GM12864 (cell line): Measurements from ENCODE around the gene CD70.
"Not testable (repeated sequence)": the region's sequence is repeated elsewhere in the genome, so short reads cannot be mapped to it uniquely, and the experiment has no call there.

Source experiments
- DNase-seq: peaks from one replicate; pipeline ENCODE4 v3.0.0-alpha.2; 2011; ENCODE audit warnings: low read depth
- H3K4me3 ChIP-seq: 2 replicates; pipeline ENCODE4 v1.5.1; 2011; ENCODE audit warnings: mild to moderate bottlenecking, low read depth, low read length, control low read depth
- CTCF ChIP-seq: IDR thresholded peaks from 2 replicates; pipeline ENCODE4 v1.5.1; 2011; ENCODE audit warnings: low read depth, mild to moderate bottlenecking, moderate library complexity, low read length, control low read depth, inconsistent platforms; ENCODE audit errors: missing control alignments

CD70 gene

GRCh38 chr19:6572217-6572616, 18.7 kb downstream of the CD70 start:
- no peak overlapping the region for H3K4me3 ChIP-seq
- DNase-seq = no peak
- TF ChIP-seq CTCF = no peak

- no peak overlapping the region for H3K4me3 ChIP-seq
- no peak for DNase-seq
- TF ChIP-seq CTCF = no peak
These were observed 19.8 kb downstream of the CD70 start for GRCh38 chr19:6571167-6571566.

GRCh38 chr19:6570764-6571163, 20.2 kb downstream of the CD70 start:
- DNase-seq = no peak
- no peak overlapping the region for H3K4me3 ChIP-seq
- no peak for TF ChIP-seq CTCF

- H3K4me3 ChIP-seq = no peak overlapping the region
- no peak for DNase-seq
- TF ChIP-seq CTCF = no peak
These were observed 22.1 kb downstream of the CD70 start for GRCh38 chr19:6568816-6569215.

GRCh38 chr19:6568010-6568526, 22.9 kb downstream of the CD70 start:
- no peak for TF ChIP-seq CTCF
- no peak overlapping the region for H3K4me3 ChIP-seq
- DNase-seq = no peak

- DNase-seq, H3K4me3 ChIP-seq: not testable (repeated sequence)
These were observed 24.2 kb downstream of the CD70 start for GRCh38 chr19:6566727-6567126.

- no peak for TF ChIP-seq CTCF
- no peak for DNase-seq
These were observed 26.6 kb downstream of the CD70 start for GRCh38 chr19:6564393-6564792.

GRCh38 chr19:6562437-6562836, 28.5 kb downstream of the CD70 start:
- not testable (repeated sequence) for H3K4me3 ChIP-seq, DNase-seq

More at GRCh38 chr19:6564393-6564792, 26.6 kb downstream of the CD70 start:
- H3K4me3 ChIP-seq = no peak overlapping the region
